Aorta (tissue), 5 donors: ENCODE measurements around the gene SLC28A3. TPM values are rescaled to one million over a fixed set of nuclear protein-coding genes. Genes with fewer than 3 reads are reported as not detected.

Experiments used
- ATAC-seq: fragments of 200-7000 bp; cut with Tn5 transposase; one replicate; pipeline ENCODE4 v1.9.1; 2022; ENCODE audit warnings: moderate library complexity; ENCODE audit not compliant: low FRiP score
- DNase-seq, 2 donors: peaks; one replicate each; pipeline ENCODE4 v3.0.0-alpha.2; 2020
- H3K27ac ChIP-seq, 2 donors: one replicate each; pipeline ENCODE4 v1.5.1; 2013; ENCODE audit warnings: low read length in 2 of 2, mild to moderate bottlenecking in 2 of 2, moderate library complexity in 2 of 2, control low read depth in 1 of 2, inconsistent platforms in 1 of 2, low read depth in 1 of 2
- H3K27me3 ChIP-seq, 2 donors: one replicate each; pipeline ENCODE4 v1.6.1; 2013; ENCODE audit warnings: control low read depth in 1 of 2, low read length in 1 of 2, mild to moderate bottlenecking in 1 of 2, moderate library complexity in 1 of 2; ENCODE audit not compliant: insufficient read depth in 2 of 2, control insufficient read depth in 1 of 2
- H3K36me3 ChIP-seq, 2 donors: one replicate each; pipeline ENCODE4 v1.6.1; 2013; ENCODE audit warnings: control low read depth in 1 of 2, low read length in 1 of 2, mild to moderate bottlenecking in 1 of 2; ENCODE audit not compliant: insufficient read depth in 2 of 2, control insufficient read depth in 1 of 2
- H3K4me1 ChIP-seq, 2 donors: one replicate each; pipeline ENCODE4 v1.6.1; 2013; ENCODE audit warnings: low read length in 2 of 2, control low read depth in 1 of 2, mild to moderate bottlenecking in 1 of 2, moderate library complexity in 1 of 2; ENCODE audit not compliant: insufficient read depth in 2 of 2, control insufficient read depth in 1 of 2
- H3K4me3 ChIP-seq, 2 donors: one replicate each; pipeline ENCODE4 v1.5.1; 2013; ENCODE audit warnings: low read length in 2 of 2, control low read depth in 1 of 2, mild to moderate bottlenecking in 1 of 2
- H3K9me3 ChIP-seq: one replicate; pipeline ENCODE4 v1.6.1; 2013; ENCODE audit warnings: mild to moderate bottlenecking, low read length; ENCODE audit not compliant: control insufficient read depth
- whole genome bisulfite sequencing, 2 donors: extraction: QIAGEN DNeasy Blood & Tissue Kit; methylation state at CpG; one replicate each; pipeline ENCODE4 v1.1.7; 2013; 5-methylcytosine and 5-hydroxymethylcytosine counted together
- intact Hi-C, 2 donors: fragments of 100-400 bp; cut with DNase I; formaldehyde crosslinking; loops; one replicate each; pipeline versions ENCODE4 v1.14.2 to v1.15.0; 2022
- polyA plus RNA-seq, 2 donors: library from polyadenylated mRNA; stranded (reverse); fragments of 200-250 nt; gene quantifications; one replicate each; pipeline ENCODE4 v1.2.3, GENCODE V29; 2013
- total RNA-seq, 2 donors: library from RNA; stranded (reverse); fragmentation: NEBNext Ultra II Directional; extraction: Animal tissue kit (Norgen Biotek cat#: 25700); gene quantifications; one replicate each; pipeline ENCODE4 v1.2.1, GENCODE V29; 2021
- donor health status: healthy with polysubstance abuse.
- donor health status: Bipolar disorder and iron deficiency.
- donor health status: DM: no; HTN: no; CAD: no.
- donor health status: DM: no; HTN: no; CAD: no.
- donor health status: DM: yes; HTN: yes; CAD: no.

The SLC28A3 gene
- total and polyA plus RNA-seq, 4 donors = 0.10 to 0.39 TPM; not detected in 2

- 88 to 92% methylated on average over 8 of the region's 8 CpGs for WGBS, 2 donors
- H3K36me3 ChIP-seq = no peaks in the 10 kb centered on the region
- no peak overlapping the region for H3K27ac ChIP-seq
Measured at GRCh38 chr9:84337252-84337651, 3.3 kb downstream of the SLC28A3 start.

DNA sequence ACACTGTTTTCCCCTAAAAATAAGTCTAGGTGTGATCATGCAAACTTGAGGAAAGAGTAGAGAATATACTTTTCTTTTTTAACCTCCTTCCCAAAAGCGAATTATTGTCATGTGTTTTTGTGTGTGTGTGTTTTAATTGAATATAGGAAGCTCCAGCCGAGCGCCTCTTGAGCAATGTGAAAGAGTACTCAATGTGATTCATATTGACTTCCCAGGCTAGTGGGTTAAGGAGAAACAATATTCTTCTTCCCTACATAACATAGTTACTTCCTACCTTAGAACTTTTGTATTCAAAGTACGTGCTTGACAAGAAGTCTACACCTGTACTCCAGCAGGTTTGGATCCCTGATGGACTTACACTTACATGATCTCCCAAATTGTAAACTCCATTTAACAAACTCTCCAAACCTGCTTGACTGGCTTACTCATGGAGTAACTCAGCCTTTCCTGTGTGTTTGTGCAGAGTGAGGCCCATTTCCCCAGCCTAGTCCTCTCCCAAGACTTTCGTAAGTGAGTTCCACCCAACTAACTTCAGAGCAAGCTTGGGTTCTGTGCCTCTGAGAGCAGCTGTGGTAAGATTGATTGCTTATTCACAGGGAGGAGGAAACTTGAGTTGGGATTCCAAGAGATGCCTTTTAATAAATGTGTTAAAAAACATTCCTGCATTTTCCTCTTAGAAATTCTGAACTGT lies 9.3 kb downstream of the SLC28A3 start:
- no peaks in the 10 kb centered on the region for H3K4me1 ChIP-seq
- intact Hi-C loops = no loop called here
- 81 to 85% methylated on average over 5 of the region's 5 CpGs for WGBS, 2 donors
- no peak overlapping the region for H3K4me3 ChIP-seq
- ATAC-seq (no peak), DNase-seq (no peak)
- no peaks in the 10 kb centered on the region for H3K9me3 ChIP-seq
- no peaks in the 10 kb centered on the region for H3K36me3 ChIP-seq
- no peak overlapping the region for H3K27ac ChIP-seq
- H3K27me3 ChIP-seq = no peaks in the 10 kb centered on the region

More at GRCh38 chr9:84337252-84337651, 3.3 kb downstream of the SLC28A3 start:
- no peak overlapping the region for H3K4me3 ChIP-seq
- no peaks in the 10 kb centered on the region for H3K9me3 ChIP-seq
- intact Hi-C loops = no loop called here
- ATAC-seq (no peak), DNase-seq (no peak)
- H3K27me3 ChIP-seq = no peaks in the 10 kb centered on the region
- H3K4me1 ChIP-seq = no peaks in the 10 kb centered on the region

GRCh38 chr9:84330246-84330645 lies 10.3 kb downstream of the SLC28A3 start:
- no peak overlapping the region for H3K4me3 ChIP-seq
- no peaks in the 10 kb centered on the region for H3K36me3 ChIP-seq
- WGBS, 2 donors = 95 to 100% methylated on average over 1 of the region's 1 CpG
- ATAC-seq (no peak), DNase-seq (no peak)
- H3K27ac ChIP-seq = no peak overlapping the region
- H3K9me3 ChIP-seq = no peaks in the 10 kb centered on the region
- intact Hi-C loops = no loop called here
- H3K27me3 ChIP-seq = no peaks in the 10 kb centered on the region
- no peaks in the 10 kb centered on the region for H3K4me1 ChIP-seq

- Histone ChIP-seq H3K4me3 (no peak overlapping the region), H3K9me3 (no peaks in the 10 kb centered on the region), H3K27ac (no peak overlapping the region), H3K4me1 (no peaks in the 10 kb centered on the region), H3K36me3 (no peaks in the 10 kb centered on the region), H3K27me3 (no peaks in the 10 kb centered on the region)
- intact Hi-C loops = no loop called here
- ATAC-seq (no peak), DNase-seq (no peak)
- 69 to 76% methylated on average over 3 of the region's 3 CpGs for WGBS, 2 donors
Measured at GRCh38 chr9:84327184-84327583, 13.4 kb downstream of the SLC28A3 start.

DNA sequence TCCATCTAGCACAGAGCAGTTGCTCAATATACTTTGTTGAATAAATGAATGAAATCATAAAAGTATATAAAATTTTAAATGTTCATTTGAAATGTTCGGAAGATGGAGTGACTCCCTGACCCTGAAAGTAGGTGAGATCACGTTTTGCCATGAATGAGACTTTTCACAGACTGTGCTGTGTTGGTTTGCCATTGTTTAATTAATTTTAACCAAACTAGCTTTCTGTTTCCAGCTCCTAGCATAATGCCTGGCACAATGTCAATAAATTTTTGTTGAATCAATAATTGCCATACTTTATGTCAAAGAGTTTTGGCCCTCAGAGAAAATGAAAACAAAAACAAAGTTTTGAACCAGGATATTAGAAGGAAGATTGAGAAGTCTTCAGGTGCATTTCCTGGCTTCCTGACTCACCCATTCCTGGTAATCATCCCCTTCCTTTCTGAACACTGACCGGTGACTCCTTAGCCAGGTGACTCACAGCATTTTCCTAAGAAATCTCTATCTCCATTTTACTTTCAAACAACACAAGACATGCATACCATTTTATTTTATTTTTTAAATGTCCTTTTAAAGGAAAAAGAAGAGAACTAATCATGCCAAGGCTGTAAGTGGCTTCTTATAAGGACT lies 15.1 kb downstream of the SLC28A3 start:
- intact Hi-C loops = no loop called here
- H3K4me3 ChIP-seq = no peak overlapping the region
- H3K36me3 ChIP-seq = no peaks in the 10 kb centered on the region
- no peaks in the 10 kb centered on the region for H3K4me1 ChIP-seq
- ATAC-seq = no peak
- WGBS, 2 donors = 91 to 94% methylated on average over 3 of the region's 3 CpGs
- no peak for DNase-seq
- H3K9me3 ChIP-seq = no peaks in the 10 kb centered on the region
- H3K27me3 ChIP-seq = no peaks in the 10 kb centered on the region
- H3K27ac ChIP-seq = no peak overlapping the region

DNA sequence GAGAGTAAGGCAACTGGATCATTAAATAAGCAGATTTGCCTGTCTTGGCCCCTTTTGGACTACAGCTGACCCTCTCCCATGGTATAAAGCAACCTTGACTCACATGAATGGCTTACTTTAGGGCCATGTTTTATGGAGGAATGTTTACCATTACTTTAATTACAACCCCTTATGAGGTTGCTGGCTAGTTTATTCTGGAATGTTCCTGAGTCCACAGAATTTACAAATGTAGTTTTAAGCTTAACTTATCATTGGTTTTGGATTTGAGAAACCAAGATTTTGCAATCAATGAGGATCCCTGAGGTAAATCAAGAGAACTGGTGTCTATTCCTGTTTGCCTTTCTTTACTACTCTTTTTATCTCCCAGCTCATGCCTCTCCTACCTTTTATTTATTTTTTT lies 15.7 kb downstream of the SLC28A3 start:
- Histone ChIP-seq H3K4me3 (no peak overlapping the region), H3K9me3 (no peaks in the 10 kb centered on the region), H3K36me3 (no peaks in the 10 kb centered on the region), H3K4me1 (no peaks in the 10 kb centered on the region), H3K27me3 (no peaks in the 10 kb centered on the region), H3K27ac (no peak overlapping the region)
- DNase-seq (no peak), ATAC-seq (no peak)
- intact Hi-C loops = no loop called here

- Histone ChIP-seq H3K4me3 (no peak overlapping the region), H3K27me3 (no peaks in the 10 kb centered on the region), H3K4me1 (no peaks in the 10 kb centered on the region), H3K27ac (no peak overlapping the region), H3K36me3 (no peaks in the 10 kb centered on the region), H3K9me3 (no peaks in the 10 kb centered on the region)
- no peak for ATAC-seq
- DNase-seq = no peak
- WGBS, 2 donors = 89 to 96% methylated on average over 2 of the region's 2 CpGs
- intact Hi-C loops = no loop called here
Measured at GRCh38 chr9:84323858-84324257, 16.7 kb downstream of the SLC28A3 start.

DNA sequence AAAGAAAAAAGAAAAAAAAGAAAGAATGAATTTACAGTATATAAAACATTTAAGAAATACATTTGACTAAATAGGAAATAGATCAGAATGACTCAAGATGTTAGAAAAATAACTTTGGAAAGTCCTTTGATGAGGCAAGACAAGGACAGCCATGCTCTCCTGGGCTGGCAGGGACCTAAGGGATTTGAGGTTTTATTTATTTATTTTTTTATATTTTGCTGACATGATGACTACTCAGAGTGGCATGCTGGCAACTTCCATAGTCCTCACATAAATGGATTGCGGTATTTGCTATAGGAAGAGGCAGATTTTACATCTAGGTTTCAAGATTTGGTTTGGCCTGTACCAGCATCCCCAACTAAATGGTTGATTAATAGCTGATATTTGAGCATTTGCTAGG lies 17.7 kb downstream of the SLC28A3 start:
- H3K27me3 ChIP-seq = no peaks in the 10 kb centered on the region

DNA sequence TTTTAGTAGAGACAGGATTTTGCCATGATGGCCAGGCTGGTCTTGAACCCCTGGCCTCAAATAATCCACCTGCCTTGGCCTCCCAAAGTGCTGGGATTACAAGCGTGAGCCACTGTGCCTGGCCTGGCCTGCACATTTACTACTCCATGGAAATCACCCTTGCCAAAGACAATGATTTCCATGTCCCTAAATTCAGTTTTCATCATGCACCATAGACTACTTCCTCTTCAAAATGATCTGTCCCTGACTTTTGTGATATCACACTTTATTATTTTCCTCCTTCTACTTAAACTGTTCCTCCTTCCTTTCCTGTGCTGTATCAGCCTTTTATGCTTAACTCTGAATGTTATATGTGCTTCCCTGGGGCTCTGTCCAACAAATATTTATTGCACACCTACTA lies 20.3 kb downstream of the SLC28A3 start:
- 83 to 95% methylated on average over 1 of the region's 1 CpG for WGBS, 2 donors
- H3K9me3 ChIP-seq = no peaks in the 10 kb centered on the region
- H3K4me1 ChIP-seq = no peaks in the 10 kb centered on the region
- DNase-seq = no peak
- H3K27ac ChIP-seq = no peak overlapping the region
- no peaks in the 10 kb centered on the region for H3K27me3 ChIP-seq
- H3K36me3 ChIP-seq = no peaks in the 10 kb centered on the region
- intact Hi-C loops = no loop called here
- ATAC-seq = no peak
- H3K4me3 ChIP-seq = no peak overlapping the region

More for the DNA sequence above, 17.7 kb downstream of the SLC28A3 start:
- 94 to 100% methylated on average over 1 of the region's 1 CpG for WGBS, 2 donors
- DNase-seq (no peak), ATAC-seq (no peak)
- Histone ChIP-seq H3K4me3 (no peak overlapping the region), H3K27ac (no peak overlapping the region), H3K4me1 (no peaks in the 10 kb centered on the region), H3K9me3 (no peaks in the 10 kb centered on the region), H3K36me3 (no peaks in the 10 kb centered on the region)
- intact Hi-C loops = no loop called here
